HEK293T (cell line): Measurements from ENCODE around the gene DNAJC11.

Experiments used
- CTCF ChIA-PET: fragments of 350-600 bp; formaldehyde crosslinking; extraction: SDS; loops from one replicate; lab custom pipeline; 2021; ENCODE audit warnings: antibody characterized with exemption, inconsistent platforms; lab: Yijun Ruan, JAX
- POLR2A ChIA-PET: fragments of 350-600 bp; formaldehyde crosslinking; extraction: SDS; loops from one replicate; lab custom pipeline; 2020; ENCODE audit warnings: antibody characterized with exemption, inconsistent platforms; lab: Yijun Ruan, JAX
- DNase-seq: peaks from one replicate; pipeline ENCODE4 v3.0.0; 2012; ENCODE audit warnings: mixed read lengths; ENCODE audit errors: extremely low spot score
- ARNT ChIP-seq: fragments of 450-650 bp; IDR thresholded peaks from 2 replicates; pipeline ENCODE4 v1.6.1; 2017; ENCODE audit warnings: mild to moderate bottlenecking
- BHLHE40 ChIP-seq: fragments of 450-650 bp; IDR thresholded peaks from 2 replicates; pipeline ENCODE4 v1.6.1; 2016; ENCODE audit warnings: mild to moderate bottlenecking, moderate library complexity, borderline replicate concordance
- CTBP1 ChIP-seq: fragments of 450-650 bp; IDR thresholded peaks from 2 replicates; pipeline ENCODE4 v1.6.1; 2016; ENCODE audit warnings: borderline replicate concordance
- ELF4 ChIP-seq: fragments of 450-650 bp; IDR thresholded peaks from 2 replicates; pipeline ENCODE4 v1.6.1; 2017; ENCODE audit warnings: antibody characterized with exemption
- FOXA1 ChIP-seq: fragments of 450-650 bp; IDR thresholded peaks from 2 replicates; pipeline ENCODE4 v1.6.1; 2016; ENCODE audit warnings: mild to moderate bottlenecking
- FOXK2 ChIP-seq: fragments of 450-650 bp; IDR thresholded peaks from 2 replicates; pipeline ENCODE4 v1.6.1; 2016; ENCODE audit warnings: mild to moderate bottlenecking
- FOXM1 ChIP-seq: fragments of 450-650 bp; IDR thresholded peaks from 2 replicates; pipeline ENCODE4 v1.6.1; 2017; ENCODE audit warnings: mild to moderate bottlenecking, borderline replicate concordance
- HDGF ChIP-seq: fragments of 450-650 bp; IDR thresholded peaks from 2 replicates; pipeline ENCODE4 v1.6.1; 2017; ENCODE audit warnings: antibody characterized with exemption, borderline replicate concordance
- L3MBTL2 ChIP-seq: fragments of 450-650 bp; conservative IDR thresholded peaks from 2 replicates; pipeline ENCODE4 v1.6.1; 2016; ENCODE audit warnings: mild to moderate bottlenecking
- LEF1 ChIP-seq: fragments of 450-650 bp; IDR thresholded peaks from 2 replicates; pipeline ENCODE4 v1.6.1; 2017; ENCODE audit warnings: mild to moderate bottlenecking, borderline replicate concordance
- NFRKB ChIP-seq: fragments of 450-650 bp; IDR thresholded peaks from 2 replicates; pipeline ENCODE4 v1.6.1; 2016; ENCODE audit warnings: mild to moderate bottlenecking, moderate library complexity
- PKNOX1 ChIP-seq: fragments of 450-650 bp; IDR thresholded peaks from 2 replicates; pipeline ENCODE4 v1.6.1; 2016
- SP1 ChIP-seq: fragments of 450-650 bp; IDR thresholded peaks from 2 replicates; pipeline ENCODE4 v1.6.1; 2017
- SUZ12 ChIP-seq: fragments of 450-650 bp; IDR thresholded peaks from 2 replicates; pipeline ENCODE4 v1.6.1; 2016; ENCODE audit warnings: mild to moderate bottlenecking
- TARDBP ChIP-seq: fragments of 450-650 bp; IDR thresholded peaks from 2 replicates; pipeline ENCODE4 v1.6.1; 2016
- ZNF384 ChIP-seq: fragments of 450-650 bp; IDR thresholded peaks from 2 replicates; pipeline ENCODE4 v1.6.1; 2016

DNAJC11 gene

GRCh38 chr1:6628971-6629479, 72.6 kb downstream of the DNAJC11 start:
- TF ChIP-seq ARNT (no peak), L3MBTL2 (no peak), FOXM1 (no peak), SUZ12 (no peak), ELF4 (no peak), LEF1 (no peak), HDGF (no peak), TARDBP (no peak), NFRKB (no peak), SP1 (no peak), FOXK2 (no peak), PKNOX1 (no peak), CTBP1 (no peak)
- ChIA-PET POLR2A (interaction anchor here (1.0 kb wide), 1 partner anchor 49 kb away, joined by 3 read pairs; the partner anchor contains the start of gene ZBTB48), CTCF (no interaction called here)

GRCh38 chr1:6627841-6628545, 73.6 kb downstream of the DNAJC11 start:
- POLR2A ChIA-PET, result interaction anchor here (1.0 kb wide), 1 partner anchor 48 kb away, joined by 3 read pairs; the partner anchor contains the start of gene ZBTB48
- DNase-seq, result no peak
- CTCF ChIA-PET, result no interaction called here
- TF ChIP-seq LEF1, result no peak
- no peak for TF ChIP-seq PKNOX1
- TF ChIP-seq FOXM1, result no peak
- no peak for TF ChIP-seq FOXK2

More at GRCh38 chr1:6628971-6629479, 72.6 kb downstream of the DNAJC11 start:
- no peak for DNase-seq

- ChIA-PET CTCF (no interaction called here), POLR2A (no interaction called here)
- no peak for DNase-seq
- TF ChIP-seq TARDBP (no peak), L3MBTL2 (no peak), NFRKB (no peak), FOXM1 (no peak), SP1 (no peak), ARNT (no peak), HDGF (no peak), PKNOX1 (no peak), BHLHE40 (no peak), FOXA1 (no peak), ZNF384 (no peak), ELF4 (no peak), CTBP1 (no peak), FOXK2 (no peak), LEF1 (no peak), SUZ12 (no peak)
Observed at GRCh38 chr1:6627031-6627430, 74.6 kb downstream of the DNAJC11 start.

GRCh38 chr1:6625584-6626149, 75.9 kb downstream of the DNAJC11 start:
- ChIA-PET CTCF (interaction anchor here (0.8 kb wide), 1 partner anchor 9 kb away, joined by 3 read pairs; no protein-coding TSS in a partner anchor), POLR2A (no interaction called here)
- no peak for TF ChIP-seq HDGF
- no peak for TF ChIP-seq NFRKB
- no peak for TF ChIP-seq SP1
- no peak for TF ChIP-seq TARDBP
- TF ChIP-seq ELF4, result no peak
- no peak for DNase-seq

- no peak for TF ChIP-seq HDGF
- no peak for TF ChIP-seq TARDBP
- TF ChIP-seq PKNOX1, result no peak
- TF ChIP-seq FOXK2, result no peak
- no peak for TF ChIP-seq SUZ12
- no peak for TF ChIP-seq FOXM1
- TF ChIP-seq NFRKB, result no peak
- no peak for TF ChIP-seq CTBP1
- no peak for TF ChIP-seq LEF1
- no peak for TF ChIP-seq BHLHE40
- TF ChIP-seq SP1, result no peak
- TF ChIP-seq FOXA1, result no peak
- peak; percentile 90 for DNase-seq
Observed at GRCh38 chr1:6624710-6625583, 76.7 kb downstream of the DNAJC11 start, which contains the start of gene THAP3. Gene THAP3 (plus strand): TSS chr1:6624868. CDS start chr1:6625219, 351 bp downstream.

More at GRCh38 chr1:6624710-6625583, 76.7 kb downstream of the DNAJC11 start, which contains the start of gene THAP3:
- CTCF ChIA-PET, result interaction anchor here (1.0 kb wide), 1 partner anchor 13 kb away, joined by 5 read pairs; no protein-coding TSS in a partner anchor
- POLR2A ChIA-PET, result interaction anchor here (0.7 kb wide), 1 partner anchor 47 kb away, joined by 3 read pairs; no protein-coding TSS in a partner anchor
